GM21360 (cell line): ENCODE results near the gene KIAA1586.

Source experiments
- ATAC-seq: cut with Tn5 transposase; IDR thresholded peaks from one replicate; pipeline ENCODE4 v1.9.1; 2021; ENCODE audit warnings: mild to moderate bottlenecking, moderate library complexity; ENCODE audit not compliant: unreplicated experiment

Gene KIAA1586

GRCh38 chr6:57097596-57097995, 51.1 kb downstream of the KIAA1586 start:
- no peak for ATAC-seq

GRCh38 chr6:57102976-57103375, 56.5 kb downstream of the KIAA1586 start:
- ATAC-seq = no peak

GRCh38 chr6:57104336-57104735, 57.8 kb downstream of the KIAA1586 start:
- ATAC-seq = no peak
